Measurements from ENCODE around the gene TNFRSF14.

GRCh38 chr1:2545754-2546514, 10.2 kb upstream of the TNFRSF14 start:
- TF ChIP-seq, protein P1, sequence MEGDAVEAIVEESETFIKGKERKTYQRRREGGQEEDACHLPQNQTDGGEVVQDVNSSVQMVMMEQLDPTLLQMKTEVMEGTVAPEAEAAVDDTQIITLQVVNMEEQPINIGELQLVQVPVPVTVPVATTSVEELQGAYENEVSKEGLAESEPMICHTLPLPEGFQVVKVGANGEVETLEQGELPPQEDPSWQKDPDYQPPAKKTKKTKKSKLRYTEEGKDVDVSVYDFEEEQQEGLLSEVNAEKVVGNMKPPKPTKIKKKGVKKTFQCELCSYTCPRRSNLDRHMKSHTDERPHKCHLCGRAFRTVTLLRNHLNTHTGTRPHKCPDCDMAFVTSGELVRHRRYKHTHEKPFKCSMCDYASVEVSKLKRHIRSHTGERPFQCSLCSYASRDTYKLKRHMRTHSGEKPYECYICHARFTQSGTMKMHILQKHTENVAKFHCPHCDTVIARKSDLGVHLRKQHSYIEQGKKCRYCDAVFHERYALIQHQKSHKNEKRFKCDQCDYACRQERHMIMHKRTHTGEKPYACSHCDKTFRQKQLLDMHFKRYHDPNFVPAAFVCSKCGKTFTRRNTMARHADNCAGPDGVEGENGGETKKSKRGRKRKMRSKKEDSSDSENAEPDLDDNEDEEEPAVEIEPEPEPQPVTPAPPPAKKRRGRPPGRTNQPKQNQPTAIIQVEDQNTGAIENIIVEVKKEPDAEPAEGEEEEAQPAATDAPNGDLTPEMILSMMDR (conservative IDR thresholded peaks at IDR 0.05; ENCODE audit: low read length): no peak
- TF ChIP-seq EZH2phosphoT487 (IDR thresholded peaks at IDR 0.05; ENCODE audit: borderline replicate concordance, low read depth, low read length): no peak
